Pancreas (tissue), 10 donors: ENCODE data around the gene RUNDC3A. TPM values are rescaled to one million over a fixed set of nuclear protein-coding genes. Genes with fewer than 3 reads are reported as not detected.

Source experiments
- ATAC-seq, 4 donors: fragments of 200-7000 bp; cut with Tn5 transposase; one replicate each; pipeline versions ENCODE4 v1.8.0 to v1.9.1; 2020; ENCODE audit warnings: mild to moderate bottlenecking in 4 of 4, moderate library complexity in 4 of 4
- DNase-seq, 6 donors: peaks; one replicate each; pipeline ENCODE4 v3.0.0-alpha.2; 2020
- FAIRE-seq: peaks from 2 replicates; lab custom pipeline; 2012; peaks lifted over from hg19 to GRCh38; lab: Jason Lieb, UNC
- H3K27ac ChIP-seq, 4 donors: fragments of 200-600 bp; sonication (generic); 1 replicate in 3 of 4; 2 replicates in 1 of 4; pipeline versions ENCODE4 v1.5.0 to v1.8.0; 2020
- H3K27me3 ChIP-seq, 4 donors: fragments of 200-600 bp; one replicate each; pipeline ENCODE4 v1.8.0; 2021
- H3K36me3 ChIP-seq, 3 donors: fragments of 200-600 bp; sonication (generic) in 1 of 3; one replicate each; pipeline versions ENCODE4 v1.5.0 to v1.8.0; 2020 to 2021
- H3K4me1 ChIP-seq, 3 donors: fragments of 200-600 bp; one replicate each; pipeline ENCODE4 v1.8.0; 2021
- H3K4me3 ChIP-seq, 4 donors: fragments of 200-600 bp; sonication (generic) in 2 of 4; one replicate each; pipeline versions ENCODE4 v1.5.0 to v1.8.0; 2020 to 2021
- H3K9me3 ChIP-seq, 4 donors: fragments of 200-600 bp; one replicate each; pipeline ENCODE4 v1.8.0; 2021
- CTCF ChIP-seq, 4 donors: fragments of 200-600 bp; sonication (generic) in 3 of 4; IDR thresholded peaks; one replicate each; pipeline versions ENCODE4 v1.5.0 to v1.8.0; 2021; ENCODE audit warnings: antibody characterized with exemption in 4 of 4
- WGBS, 2 donors: extraction: QIAGEN DNeasy Blood & Tissue Kit; methylation state at CpG; one replicate each; pipeline ENCODE4 v1.1.7; 2013; 5-methylcytosine and 5-hydroxymethylcytosine counted together
- intact Hi-C, 3 donors: fragments of 100-400 bp; cut with DNase I; formaldehyde crosslinking; loops; one replicate each; pipeline versions ENCODE4 v1.11.1 to v1.14.2; 2022
- polyA plus RNA-seq, 2 donors: library from polyadenylated mRNA; stranded (reverse); fragments of 200-250 nt; gene quantifications; one replicate each; pipeline ENCODE4 v1.2.3, GENCODE V29; 2013
- total RNA-seq, 6 donors: library from RNA; stranded (reverse); fragmentation: NEBNext Ultra II Directional in 4 of 6; extraction: Animal tissue kit (Norgen Biotek cat#: 25700) in 4 of 6; gene quantifications; one replicate each; pipeline versions ENCODE4 v1.2.1 to v1.2.4, GENCODE V29; 2021 to 2023
- donor health status: healthy with polysubstance abuse.
- donor health status: DM: no; HTN: no; CAD: no; lungs with moderate emphysema.
- donor health status: DM: no; HTN: no; CAD: no.
- donor health status: control.
- donor health status: control.
- donor health status: Bipolar disorder and iron deficiency.
- donor health status: DM: yes; HTN: yes; CAD: no.
- donor health status: DM: no; HTN: no; CAD: no.
- donor health status: DM: no; HTN: no; CAD: no.
- donor health status: DM: yes; HTN: yes; CAD: no.

RUNDC3A gene
- total and polyA plus RNA-seq, 8 donors = 0.56 to 59.4 (median 4.1) TPM

GRCh38 chr17:44263345-44263902, 45.0 kb upstream of the RUNDC3A start:
- no peaks in the 10 kb centered on the region for H3K4me1 ChIP-seq
- H3K9me3 ChIP-seq = no peaks in the 10 kb centered on the region
- FAIRE-seq (no peak), DNase-seq (no peak), ATAC-seq (no peak)
- no peak overlapping the region for H3K4me3 ChIP-seq
- no peaks in the 10 kb centered on the region for H3K27me3 ChIP-seq
- WGBS, 2 donors = 74 to 81% methylated on average over 6 to 7 of the region's 7 CpGs
- no peak for TF ChIP-seq CTCF (IDR thresholded peaks at IDR 0.05)
- intact Hi-C loops = no loop called here
- no peaks in the 10 kb centered on the region for H3K36me3 ChIP-seq
- no peak overlapping the region for H3K27ac ChIP-seq

- Histone ChIP-seq H3K27me3 (no peaks in the 10 kb centered on the region), H3K4me3 (no peak overlapping the region), H3K4me1 (no peaks in the 10 kb centered on the region), H3K27ac (no peak overlapping the region), H3K9me3 (no peaks in the 10 kb centered on the region), H3K36me3 (no peaks in the 10 kb centered on the region)
- DNase-seq (peak in 1 of 6 donors; percentile 20), ATAC-seq (peak in 3 of 4 donors; percentile 46 to 56 (median 55)), FAIRE-seq (no peak)
- 35 to 42% methylated on average over 9 of the region's 9 CpGs for WGBS, 2 donors
- intact Hi-C loops = no loop called here
- no peak for TF ChIP-seq CTCF (IDR thresholded peaks at IDR 0.05)
These were observed 41.8 kb upstream of the RUNDC3A start for GRCh38 chr17:44266402-44267164.

GRCh38 chr17:44267165-44267455, 41.3 kb upstream of the RUNDC3A start:
- Histone ChIP-seq H3K36me3 (no peaks in the 10 kb centered on the region), H3K4me1 (no peaks in the 10 kb centered on the region), H3K9me3 (no peaks in the 10 kb centered on the region), H3K4me3 (no peak overlapping the region), H3K27me3 (no peaks in the 10 kb centered on the region), H3K27ac (no peak overlapping the region)
- TF ChIP-seq CTCF (IDR thresholded peaks at IDR 0.05) = no peak
- ATAC-seq (no peak), FAIRE-seq (no peak), DNase-seq (no peak)
- WGBS, 2 donors = 84 to 91% methylated on average over 5 of the region's 5 CpGs
- intact Hi-C loops = no loop called here

GRCh38 chr17:44267818-44268490, 40.4 kb upstream of the RUNDC3A start, which contains the start of gene SLC4A1:
SLC4A1 (minus strand) TSS chr17:44268135; CDS start chr17:44262866, 5,269 bp downstream.
- FAIRE-seq (no peak), ATAC-seq (no peak), DNase-seq (no peak)
- H3K36me3 ChIP-seq = no peaks in the 10 kb centered on the region
- H3K27ac ChIP-seq = no peak within 1 kb of the TSS
- no peak for TF ChIP-seq CTCF (IDR thresholded peaks at IDR 0.05)
- H3K4me1 ChIP-seq = no peaks in the 10 kb centered on the region
- intact Hi-C loops = no loop called here
- no peak within 1 kb of the TSS for H3K4me3 ChIP-seq
- WGBS, 2 donors = 70 to 88% methylated on average over 13 to 14 of the region's 14 CpGs
- H3K9me3 ChIP-seq = no peaks in the 10 kb centered on the region
- no peaks in the 10 kb centered on the region for H3K27me3 ChIP-seq
